HG03342 (cell line): ENCODE measurements around the gene ANGEL1.
A peak's percentile ranks its signal among the peaks of the same experiment; 100 is the strongest.

Experiments
- ATAC-seq: cut with Tn5 transposase; IDR thresholded peaks from one replicate; pipeline ENCODE4 v1.9.1; 2021; ENCODE audit warnings: mild to moderate bottlenecking, moderate library complexity; ENCODE audit not compliant: unreplicated experiment

ANGEL1 gene

DNA sequence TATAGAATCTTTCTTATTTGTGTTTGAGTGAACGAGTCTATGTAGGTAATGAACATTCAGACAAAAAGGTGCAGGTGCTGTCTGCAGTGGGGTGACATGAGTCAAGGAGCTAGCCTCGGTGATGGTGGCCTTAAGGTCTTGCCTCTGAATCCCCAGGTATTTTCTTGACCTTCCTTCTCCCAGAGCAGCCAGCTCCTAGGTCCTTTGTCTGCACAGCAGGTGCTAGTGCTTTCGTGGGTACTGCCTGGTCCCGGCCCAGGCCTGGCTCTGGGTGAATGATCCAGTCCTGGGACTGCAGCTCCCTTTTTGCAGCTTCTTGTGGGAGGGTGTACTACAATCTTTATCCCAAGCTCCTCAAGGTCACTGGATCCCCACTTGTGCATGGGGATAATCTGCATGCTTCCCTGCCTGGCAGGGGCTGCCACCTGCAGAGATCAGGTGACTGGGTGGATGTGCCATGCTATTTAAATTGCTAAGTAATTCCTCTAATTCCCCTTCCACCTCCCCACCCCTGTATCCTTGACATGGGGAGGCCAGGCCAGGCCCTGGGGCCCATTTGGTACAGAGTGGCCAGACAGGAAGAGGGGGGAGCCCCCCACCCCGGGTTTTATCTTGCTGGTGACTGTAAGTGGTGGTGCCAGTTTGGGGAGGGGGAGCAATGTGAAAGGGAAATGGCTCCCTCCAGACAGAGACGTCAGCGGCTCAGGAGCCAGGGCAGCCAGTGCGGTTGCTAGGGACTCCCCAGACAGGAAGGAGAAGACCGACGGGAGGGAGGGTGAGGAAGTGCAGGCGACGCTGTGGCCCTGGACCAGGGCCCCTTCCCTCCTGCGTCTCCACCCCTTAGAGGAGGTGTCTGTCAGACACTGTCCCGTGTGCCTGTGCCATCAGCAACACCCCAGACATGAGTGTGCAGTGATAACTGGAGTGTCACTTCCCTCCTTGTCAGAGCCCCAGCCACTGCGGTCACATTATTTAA lies 44.7 kb downstream of the ANGEL1 start:
- peak; percentile 77 for ATAC-seq

- no peak for ATAC-seq
Observed at GRCh38 chr14:76765461-76765931, 47.2 kb downstream of the ANGEL1 start.

DNA sequence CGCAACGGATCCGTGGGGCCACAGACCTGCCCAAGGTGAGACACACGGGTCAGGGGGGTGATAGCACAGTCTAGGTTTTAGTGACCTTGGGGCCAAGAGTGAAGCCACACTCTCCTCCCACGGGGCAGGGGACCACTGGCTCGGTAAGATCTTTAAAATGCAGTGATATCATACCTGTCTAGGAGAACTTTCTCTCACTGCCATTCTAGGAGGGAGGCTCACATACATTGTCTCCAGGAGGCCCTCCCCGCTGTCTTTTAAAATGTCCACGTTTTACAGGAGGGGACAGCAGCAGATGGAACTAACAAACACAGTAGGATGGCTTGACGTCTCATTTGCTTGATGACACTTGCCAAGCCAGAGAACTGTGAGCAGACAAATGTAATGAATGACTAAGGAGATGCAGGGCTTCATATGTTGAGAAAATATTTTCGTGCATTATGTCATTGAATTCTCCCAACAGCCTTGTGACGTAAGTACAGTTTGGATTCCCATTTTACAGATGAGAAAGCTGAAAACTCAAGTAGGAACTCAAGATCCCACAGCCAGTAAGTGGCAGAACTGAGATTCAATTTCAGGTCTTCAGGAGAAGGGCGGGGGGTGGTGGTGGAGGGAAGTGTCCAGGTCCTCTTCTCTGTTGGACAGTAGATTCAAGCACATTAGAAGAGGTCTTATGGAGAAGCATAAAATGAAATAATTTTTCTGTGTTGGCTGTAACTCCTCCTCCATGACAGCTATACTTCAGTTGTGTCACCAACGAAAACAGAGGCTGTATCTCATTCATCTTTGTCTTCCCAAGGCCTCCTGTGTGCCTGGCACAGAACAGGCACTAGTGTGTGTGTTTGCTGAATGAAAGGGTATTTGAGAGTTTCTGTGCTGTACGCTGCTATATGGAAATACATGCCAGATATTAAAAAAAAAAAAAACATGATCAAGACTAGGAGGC lies 49.3 kb downstream of the ANGEL1 start:
- ATAC-seq = no peak

- ATAC-seq = no peak
Observed at GRCh38 chr14:76762411-76763095, 50.1 kb downstream of the ANGEL1 start.

GRCh38 chr14:76761960-76762410 lies 50.7 kb downstream of the ANGEL1 start:
- ATAC-seq = no peak

DNA sequence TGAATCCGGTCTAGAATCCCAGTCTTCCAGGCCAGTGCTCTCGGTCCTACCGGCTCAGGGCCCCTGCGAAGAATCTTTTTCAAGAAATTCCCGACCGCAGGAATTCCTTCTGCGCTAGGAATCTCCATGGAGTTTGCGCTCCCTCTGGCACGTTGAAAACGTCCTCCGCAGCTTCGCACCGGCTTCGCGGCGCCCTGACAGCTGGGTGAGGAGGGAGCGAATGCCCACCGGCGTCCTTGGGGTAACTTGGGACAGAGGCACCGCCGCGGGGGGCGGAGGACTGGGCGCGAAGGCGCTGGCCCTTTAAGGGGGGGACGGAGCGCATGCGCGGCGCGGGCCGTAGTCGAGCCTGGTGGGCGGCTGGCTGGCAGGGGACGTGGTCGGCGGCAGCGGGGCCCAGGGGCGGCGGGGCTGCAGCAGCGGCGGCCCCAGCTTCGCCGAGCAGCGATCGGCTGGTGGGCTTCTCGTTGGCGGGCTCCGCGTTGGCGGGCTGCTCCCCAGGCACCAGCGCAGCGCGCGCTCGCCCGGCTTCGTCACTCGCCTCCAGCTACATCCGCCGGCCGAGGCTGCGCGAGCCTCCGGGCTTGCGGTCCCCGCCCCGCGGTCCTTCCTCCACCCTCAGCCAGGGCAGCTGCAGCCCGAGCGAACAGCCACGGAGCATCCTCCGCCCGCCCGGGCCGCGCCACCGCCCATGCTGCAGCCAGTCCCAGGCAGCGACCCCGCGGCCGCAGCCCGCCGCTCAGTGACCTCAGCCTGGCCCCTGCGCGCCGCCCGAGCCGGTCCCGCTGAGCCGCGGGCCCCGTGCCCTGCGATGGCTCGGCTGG lies 51.3 kb downstream of the ANGEL1 start, which contains the start of gene VASH1:
Gene VASH1 (plus strand): TSS at position 333 of the 824 bp plus-strand sequence. CDS start 1,354 bp downstream, outside the sequence.
- ATAC-seq = peak; percentile 58

DNA sequence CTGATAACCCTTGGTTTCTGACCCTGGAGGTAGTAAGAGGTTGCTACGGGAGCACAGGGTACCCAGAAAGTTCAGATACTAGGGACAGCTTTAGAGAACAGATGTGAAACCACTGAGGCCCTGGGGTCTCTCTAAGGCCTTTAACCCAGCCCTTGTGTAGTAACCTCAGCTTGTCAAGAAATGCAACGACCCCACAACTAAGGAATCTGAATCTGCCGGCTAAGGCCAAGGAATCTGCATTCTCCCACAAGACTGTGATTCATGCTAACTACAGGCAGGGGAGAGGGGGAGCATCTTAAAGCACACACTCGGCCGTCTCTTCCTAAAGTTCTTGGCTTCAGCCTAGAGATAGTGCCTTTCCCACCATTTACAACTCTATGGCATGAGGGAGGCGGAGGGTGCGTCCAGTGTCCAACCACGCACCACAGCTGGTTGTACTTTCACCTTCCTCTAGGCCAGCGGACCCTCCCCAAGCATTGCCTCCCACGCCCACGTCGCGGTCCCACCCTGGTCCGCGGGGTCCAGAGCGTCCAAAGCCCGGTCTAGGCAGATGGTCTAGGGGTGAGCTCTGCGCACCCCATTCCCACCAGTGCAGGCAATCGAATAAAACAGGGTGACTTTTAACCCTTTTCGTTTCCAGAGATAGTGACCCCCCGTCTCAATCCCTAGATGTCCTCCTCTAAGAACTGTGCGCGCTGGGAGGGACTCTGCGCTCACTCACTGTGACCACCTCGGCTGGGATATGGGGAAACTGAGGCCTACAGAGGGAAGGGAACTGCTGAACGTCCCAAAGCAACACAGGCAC lies 52.1 kb downstream of the ANGEL1 start:
- no peak for ATAC-seq

GRCh38 chr14:76759589-76759988 lies 53.1 kb downstream of the ANGEL1 start:
- ATAC-seq = no peak

DNA sequence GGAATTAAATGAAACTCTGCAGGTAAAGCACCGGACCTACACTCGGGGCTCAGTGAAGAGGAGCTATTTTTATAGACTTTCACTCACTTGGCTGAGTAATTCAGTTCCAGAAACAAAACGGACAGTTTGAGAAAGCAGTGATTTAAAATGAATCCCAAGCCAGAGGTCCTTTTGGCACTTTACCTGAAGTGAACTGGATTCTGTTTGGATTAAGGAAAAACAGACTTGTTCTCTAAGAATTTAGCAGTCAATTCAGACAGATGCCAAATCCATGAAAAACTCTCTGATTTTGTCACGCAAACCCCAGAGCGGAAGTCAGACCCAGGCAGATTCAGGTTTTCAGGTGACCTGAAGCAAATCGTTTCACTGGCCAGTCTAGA lies 56.3 kb downstream of the ANGEL1 start:
- ATAC-seq = no peak

DNA sequence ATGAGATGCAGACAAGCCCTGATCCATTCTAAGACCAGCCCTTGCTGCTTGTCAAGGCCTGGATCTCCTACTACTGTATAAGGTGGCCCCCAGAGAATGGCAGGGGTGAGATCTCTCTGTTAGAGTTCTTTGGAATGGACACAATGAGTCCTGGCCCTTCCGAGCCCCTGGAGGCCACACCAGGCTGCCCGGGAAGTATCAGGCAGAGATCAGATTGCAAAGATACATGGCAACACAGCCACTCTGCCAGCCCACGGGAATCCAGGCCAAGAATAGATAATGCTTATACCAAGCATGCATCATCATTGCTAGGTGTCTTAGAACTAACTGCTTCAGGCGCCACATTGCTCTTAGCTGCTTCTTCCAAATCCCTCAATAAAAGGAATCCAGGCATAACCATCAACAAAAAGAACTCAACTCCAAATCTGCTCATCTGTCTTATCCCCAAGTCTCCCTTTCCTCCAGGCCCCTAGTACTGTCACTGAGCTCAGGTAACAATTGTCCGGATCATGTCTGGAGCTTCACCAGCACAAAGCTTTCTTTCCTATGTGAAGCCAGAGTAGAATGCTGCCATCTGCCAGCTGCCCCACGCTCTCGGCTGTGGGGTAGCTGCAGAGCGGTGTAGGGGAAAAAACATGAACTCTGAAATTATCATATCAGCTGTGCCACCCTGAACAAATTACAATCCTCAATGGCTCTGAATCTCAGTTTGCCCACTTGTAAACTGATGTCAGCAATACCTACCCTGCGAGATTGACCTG lies 56.9 kb downstream of the ANGEL1 start:
- ATAC-seq = no peak

- no peak for ATAC-seq
Observed at GRCh38 chr14:76754586-76754985, 58.1 kb downstream of the ANGEL1 start.

GRCh38 chr14:76753541-76754198 lies 59.0 kb downstream of the ANGEL1 start:
- ATAC-seq = no peak

DNA sequence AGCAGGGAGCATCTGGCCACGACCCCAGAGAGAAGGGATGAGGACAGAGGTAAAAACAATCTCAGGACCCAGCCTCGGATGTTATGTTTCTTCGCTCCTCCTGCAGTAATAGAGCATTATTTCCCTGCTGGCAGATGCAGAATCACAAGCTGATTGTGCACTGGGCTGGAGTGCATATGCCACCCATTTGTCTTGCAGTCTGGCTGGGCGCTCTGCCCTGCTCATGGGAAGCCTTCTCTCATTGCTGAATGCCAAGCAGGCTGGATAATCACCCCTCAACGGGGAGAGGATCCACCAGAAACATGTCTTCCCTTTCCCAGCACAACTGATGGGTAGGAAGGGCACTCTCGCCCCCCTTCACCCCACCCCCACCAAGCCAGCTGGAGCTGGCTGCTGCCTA lies 59.9 kb downstream of the ANGEL1 start:
- no peak for ATAC-seq

- no peak for ATAC-seq
Observed at GRCh38 chr14:76742966-76743365, 69.7 kb downstream of the ANGEL1 start.

DNA sequence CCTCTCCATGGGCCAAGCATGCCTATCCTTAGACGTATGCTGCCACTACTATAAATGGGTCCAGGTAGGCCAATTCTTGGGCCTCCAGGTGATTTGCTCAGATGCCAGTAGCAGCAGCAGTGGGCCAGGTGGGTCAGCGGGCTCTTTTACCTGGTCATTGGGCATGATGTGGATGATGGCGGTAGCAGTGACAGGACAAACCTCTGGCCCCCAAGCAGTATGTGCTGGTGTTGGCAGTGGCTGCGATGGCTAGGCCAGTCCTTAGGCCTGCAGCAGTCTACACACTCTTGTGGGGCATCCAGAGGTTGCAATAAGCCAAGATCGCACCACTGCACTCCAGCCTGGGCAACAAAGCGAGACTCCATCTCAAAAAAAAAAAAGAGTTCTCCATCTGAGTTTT lies 70.5 kb downstream of the ANGEL1 start:
- no peak for ATAC-seq

- ATAC-seq = no peak
Observed at GRCh38 chr14:76741074-76741473, 71.6 kb downstream of the ANGEL1 start.
